Stomach (tissue), 4 donors: ENCODE data around the gene CEACAM5.

Experiments used
- POLR2A ChIP-seq, 4 donors: fragments of 450-650 bp; IDR thresholded peaks; one replicate each; pipeline ENCODE4 v1.6.1; 2016; ENCODE audit warnings: antibody characterized with exemption in 4 of 4, control low read depth in 2 of 4, mild to moderate bottlenecking in 1 of 4, moderate library complexity in 1 of 4
- POLR2AphosphoS5 ChIP-seq, 3 donors: sonication (generic); formaldehyde crosslinking; IDR thresholded peaks; one replicate each; pipeline ENCODE4 v1.6.1; 2016; ENCODE audit warnings: antibody characterized with exemption in 3 of 3
- TF ChIP-seq, protein P1 (sequence below), 7 experiments: fragments of 450-650 bp in 4 of 7; fragments of 200-600 bp in 3 of 7; sonication (generic) in 3 of 7; IDR thresholded peaks; one replicate each; pipeline ENCODE4 v1.5.1; 2016 to 2019; ENCODE audit warnings: antibody characterized with exemption in 7 of 7, control low read depth in 2 of 7, mild to moderate bottlenecking in 1 of 7

- TF ChIP-seq POLR2A (IDR thresholded peaks at IDR 0.05) (no peak), POLR2AphosphoS5 (IDR thresholded peaks at IDR 0.05) (no peak)
- TF ChIP-seq, protein P1, sequence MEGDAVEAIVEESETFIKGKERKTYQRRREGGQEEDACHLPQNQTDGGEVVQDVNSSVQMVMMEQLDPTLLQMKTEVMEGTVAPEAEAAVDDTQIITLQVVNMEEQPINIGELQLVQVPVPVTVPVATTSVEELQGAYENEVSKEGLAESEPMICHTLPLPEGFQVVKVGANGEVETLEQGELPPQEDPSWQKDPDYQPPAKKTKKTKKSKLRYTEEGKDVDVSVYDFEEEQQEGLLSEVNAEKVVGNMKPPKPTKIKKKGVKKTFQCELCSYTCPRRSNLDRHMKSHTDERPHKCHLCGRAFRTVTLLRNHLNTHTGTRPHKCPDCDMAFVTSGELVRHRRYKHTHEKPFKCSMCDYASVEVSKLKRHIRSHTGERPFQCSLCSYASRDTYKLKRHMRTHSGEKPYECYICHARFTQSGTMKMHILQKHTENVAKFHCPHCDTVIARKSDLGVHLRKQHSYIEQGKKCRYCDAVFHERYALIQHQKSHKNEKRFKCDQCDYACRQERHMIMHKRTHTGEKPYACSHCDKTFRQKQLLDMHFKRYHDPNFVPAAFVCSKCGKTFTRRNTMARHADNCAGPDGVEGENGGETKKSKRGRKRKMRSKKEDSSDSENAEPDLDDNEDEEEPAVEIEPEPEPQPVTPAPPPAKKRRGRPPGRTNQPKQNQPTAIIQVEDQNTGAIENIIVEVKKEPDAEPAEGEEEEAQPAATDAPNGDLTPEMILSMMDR (IDR thresholded peaks at IDR 0.05), result no peak
Observed at GRCh38 chr19:41699231-41699967, 9.0 kb upstream of the CEACAM5 start.
